ENCODE measurements around the gene FETUB.

FETUB gene, protein sequence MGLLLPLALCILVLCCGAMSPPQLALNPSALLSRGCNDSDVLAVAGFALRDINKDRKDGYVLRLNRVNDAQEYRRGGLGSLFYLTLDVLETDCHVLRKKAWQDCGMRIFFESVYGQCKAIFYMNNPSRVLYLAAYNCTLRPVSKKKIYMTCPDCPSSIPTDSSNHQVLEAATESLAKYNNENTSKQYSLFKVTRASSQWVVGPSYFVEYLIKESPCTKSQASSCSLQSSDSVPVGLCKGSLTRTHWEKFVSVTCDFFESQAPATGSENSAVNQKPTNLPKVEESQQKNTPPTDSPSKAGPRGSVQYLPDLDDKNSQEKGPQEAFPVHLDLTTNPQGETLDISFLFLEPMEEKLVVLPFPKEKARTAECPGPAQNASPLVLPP

DNA sequence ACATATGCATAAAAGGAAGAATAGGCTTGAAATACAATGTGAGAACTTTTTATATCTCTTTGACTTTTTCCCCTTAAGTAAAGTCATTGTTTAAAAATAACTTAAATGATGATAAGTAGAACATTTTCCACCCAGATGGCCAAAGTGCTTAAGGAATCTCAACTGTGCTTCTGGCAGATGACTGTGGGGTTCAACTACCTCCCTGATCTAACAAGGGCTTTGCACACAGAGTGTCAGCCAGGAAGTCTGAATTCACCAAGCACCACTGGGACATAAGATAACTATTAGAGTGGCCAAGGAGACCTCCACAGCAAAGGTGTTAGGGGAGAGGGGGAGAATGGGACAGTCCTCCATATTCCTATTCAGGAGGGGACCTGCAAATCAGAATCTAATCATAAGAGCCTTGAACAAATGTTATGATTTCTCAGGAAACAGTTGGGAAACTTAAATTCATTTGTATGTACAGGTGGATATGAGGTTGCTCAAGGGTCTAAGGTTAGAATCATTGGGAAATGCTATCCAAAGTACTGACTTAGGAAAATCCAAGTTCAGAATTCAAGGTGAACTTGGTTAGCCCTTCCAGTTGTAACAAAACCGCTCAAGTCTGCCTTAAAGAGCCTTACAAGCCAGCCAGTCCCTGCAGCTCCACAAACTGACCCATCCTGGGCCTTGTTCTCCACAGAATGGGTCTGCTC is at the start of gene FETUB:
TSS of gene FETUB (plus strand) at position 622 of the 695 bp plus-strand sequence. CDS start at position 684, 62 bp downstream.
- DNase-seq = no peak

DNA sequence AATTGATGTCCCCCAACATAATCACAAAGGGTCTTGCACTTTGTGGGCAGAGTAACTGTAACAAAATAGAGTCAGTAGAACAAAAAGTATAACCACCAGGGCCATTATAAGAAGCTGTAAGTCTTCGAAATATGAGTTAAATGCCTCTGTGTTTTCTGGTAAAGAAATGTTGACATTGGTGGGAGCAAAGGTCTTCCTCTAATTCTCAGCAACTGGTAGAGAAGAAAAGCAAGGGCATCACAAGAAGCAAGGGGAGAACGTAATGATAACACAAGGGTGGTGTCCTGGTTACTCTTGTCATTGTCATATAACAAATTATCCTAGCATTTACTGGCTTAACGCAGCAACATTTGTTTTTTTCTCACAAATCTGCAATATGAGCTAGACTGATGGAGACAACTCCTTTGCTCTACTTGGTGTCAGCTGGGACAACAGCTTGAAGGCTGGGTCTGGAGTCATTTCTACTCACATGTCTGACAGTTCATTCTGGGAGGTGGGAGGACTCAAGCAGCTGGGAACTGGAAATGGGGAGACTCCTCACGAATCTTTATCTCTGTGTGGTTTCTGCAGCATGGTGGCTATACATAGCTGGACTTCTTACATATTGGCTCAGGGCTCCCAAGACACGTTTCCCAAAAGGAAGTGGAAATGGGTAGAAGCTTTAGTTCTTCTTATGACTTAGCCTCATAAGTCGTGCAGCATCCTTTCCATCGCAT is 49.5 kb upstream of the FETUB start:
- DNase-seq = no peak

DNA sequence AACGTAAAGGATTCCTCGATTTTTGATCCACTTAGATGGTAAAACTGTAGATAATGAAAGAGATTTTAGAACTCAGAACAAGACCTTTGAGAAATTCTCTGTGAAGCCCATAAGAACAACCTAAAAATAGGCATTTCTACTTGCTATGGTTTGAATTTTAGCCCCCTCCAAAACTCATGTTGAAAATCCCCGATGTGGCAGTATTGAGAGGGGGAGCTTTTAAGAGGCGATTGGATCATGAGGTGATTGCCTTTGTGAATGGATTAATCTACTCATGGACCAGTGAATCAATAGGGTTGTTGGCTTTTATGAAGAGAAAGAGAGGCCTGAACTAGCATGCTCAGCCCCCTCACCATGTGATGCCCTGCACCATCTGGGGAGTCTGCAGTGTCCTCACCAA is 47.5 kb upstream of the FETUB start:
- DNase-seq = no peak

DNA sequence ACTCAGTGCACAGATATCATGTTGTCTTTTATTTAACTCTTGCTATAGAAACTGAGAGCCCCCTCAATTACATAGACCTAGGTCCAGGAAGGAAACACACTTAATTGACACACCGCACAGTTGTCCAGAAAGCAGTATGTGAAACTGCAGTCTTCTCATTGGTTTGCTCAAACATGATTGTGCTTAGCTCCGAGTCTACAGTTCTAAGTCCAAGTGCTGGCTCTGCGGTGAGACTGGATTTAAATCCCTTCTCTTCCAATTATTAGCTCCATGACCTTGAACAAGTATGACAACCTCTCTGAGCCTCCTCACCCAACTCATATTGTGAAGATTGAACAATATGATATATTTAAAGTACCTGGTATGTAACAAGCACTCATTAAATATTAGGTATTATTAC is 46.3 kb upstream of the FETUB start:
- DNase-seq = no peak

DNA sequence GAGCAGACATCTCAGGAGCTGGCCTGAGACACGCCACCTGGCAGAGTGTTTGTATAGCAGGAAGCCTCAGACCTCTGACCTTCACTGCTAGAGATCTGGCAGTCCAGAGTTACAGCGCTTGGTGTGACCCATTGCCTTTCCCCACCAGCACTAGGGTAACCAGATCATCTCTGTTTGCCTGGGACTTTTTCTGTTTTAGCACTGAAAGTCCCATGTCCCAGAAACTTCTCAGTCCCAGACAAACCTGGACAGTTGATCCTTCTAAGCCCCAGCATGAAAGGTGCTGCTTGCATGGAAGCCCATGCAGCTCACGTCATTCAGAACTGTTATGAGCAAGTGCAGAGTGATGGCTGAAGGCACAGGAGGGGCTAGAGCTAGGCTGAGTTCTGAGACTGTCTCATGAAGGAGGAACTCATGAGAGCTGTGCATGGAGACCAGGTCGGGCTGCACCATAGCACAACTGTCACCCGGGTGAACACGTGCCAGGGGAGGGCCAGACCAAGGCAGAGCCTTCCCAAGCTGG is 45.5 kb upstream of the FETUB start:
- no peak for DNase-seq

DNA sequence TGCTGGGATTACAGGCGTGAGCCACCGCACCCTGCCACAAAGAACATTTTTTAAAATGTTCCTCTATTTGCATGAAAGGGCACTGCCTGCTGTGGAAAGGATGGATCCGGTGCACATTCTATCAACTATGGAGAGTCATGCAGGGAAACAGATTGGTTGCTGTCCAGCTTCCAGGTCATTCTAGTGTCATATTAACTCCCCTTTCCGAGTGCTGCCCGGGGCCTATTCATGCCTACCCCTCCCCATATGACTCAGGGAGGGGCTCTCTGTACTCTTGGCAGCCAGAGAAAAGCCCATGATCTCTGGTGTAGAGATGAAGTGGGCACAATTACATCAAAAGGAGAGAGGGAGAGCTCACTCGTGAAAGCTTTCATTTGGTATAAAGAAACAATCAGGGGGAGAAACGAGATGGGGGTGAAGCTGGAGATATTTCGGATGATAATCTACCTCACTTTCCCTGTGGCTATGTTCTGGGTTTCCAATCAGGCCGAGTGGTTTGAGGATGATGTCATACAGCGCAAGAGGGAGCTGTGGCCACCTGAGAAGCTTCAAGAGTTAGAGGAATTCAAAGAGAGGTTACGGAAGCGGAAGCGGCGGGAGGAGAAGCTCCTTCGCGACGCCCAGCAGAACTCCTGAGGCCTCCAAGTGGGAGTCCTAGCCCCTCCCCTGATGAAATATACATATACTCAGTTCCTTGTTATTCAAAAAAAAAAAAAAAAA is 43.5 kb upstream of the FETUB start:
- no peak for DNase-seq

DNA sequence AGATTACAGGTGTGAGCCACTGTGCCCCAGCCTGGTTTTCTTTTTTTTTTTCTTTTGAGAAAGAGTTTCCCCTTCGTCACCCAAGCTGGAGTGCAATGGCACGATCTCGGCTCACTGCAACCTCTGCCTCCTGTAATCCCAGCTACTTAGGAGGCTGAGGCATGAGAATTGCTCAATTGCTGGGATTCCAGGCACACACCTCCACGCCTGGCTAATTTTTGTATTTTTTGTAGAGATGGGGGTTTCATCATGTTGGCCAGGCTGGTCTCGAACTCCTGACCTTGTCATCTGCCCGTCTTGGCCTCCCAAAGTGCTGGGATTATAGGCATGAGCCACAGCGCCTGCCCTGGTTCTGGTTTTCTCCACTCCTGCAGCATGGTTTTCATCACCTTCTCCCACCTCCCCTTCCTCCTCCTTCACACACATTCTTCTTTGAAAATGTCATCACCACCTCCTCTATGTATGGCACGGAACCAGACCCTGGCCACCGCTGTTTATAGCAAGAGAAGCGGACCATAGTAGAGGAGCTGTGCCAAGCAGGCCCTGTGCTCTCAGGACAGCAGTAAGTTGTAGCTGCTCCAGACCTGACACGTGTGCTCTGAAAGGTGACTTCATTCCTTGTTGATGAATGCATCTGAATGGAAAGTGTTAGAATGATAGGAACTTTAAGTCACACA is 42.0 kb upstream of the FETUB start:
- DNase-seq = no peak

DNA sequence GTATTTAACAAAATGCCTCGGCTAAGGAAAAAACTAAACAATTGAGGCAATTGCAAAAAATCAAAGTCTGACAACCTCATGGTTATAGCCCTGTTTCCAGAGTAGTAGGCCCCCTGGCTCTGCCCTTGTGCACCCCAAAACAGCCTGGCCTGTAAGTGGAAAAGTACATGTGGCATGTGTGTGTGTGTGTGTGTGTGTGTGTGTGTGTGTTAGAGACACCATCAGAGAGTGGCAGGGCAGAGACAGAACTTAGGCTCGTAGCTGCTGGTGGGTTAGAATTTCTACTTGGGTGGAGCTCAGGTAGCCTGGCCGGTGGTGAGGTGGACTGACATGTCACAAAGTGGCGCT is 41.4 kb upstream of the FETUB start:
- DNase-seq = no peak

DNA sequence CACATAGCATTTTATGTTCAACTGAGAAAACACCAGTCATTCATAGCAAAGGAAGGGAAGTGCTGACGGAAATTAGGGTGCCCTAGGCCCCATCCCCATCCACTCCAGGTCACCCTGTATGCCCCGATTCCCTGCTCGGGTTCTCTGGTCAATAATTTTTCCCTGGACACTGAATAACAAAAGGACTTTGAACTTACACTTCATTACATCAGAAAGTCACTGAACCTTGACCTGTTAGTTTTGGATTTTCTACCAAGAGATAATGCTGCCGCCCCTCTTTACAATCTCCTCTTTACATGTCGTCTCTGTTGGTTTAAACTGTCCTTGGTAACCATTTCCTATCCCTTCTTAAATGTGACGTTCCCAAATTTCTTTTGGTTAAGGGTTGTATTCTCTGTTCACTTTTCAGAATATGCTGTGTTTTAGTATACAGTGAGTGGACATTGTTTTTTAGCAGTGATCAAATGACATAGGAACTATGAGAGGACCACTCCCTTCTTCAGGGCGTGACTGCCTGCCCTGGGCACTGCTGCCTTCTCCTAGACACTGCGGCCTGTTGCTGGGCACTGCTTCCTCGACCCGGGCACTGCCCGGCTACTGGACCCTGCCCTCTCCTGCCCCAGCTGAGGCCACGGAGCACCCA is 40.9 kb upstream of the FETUB start:
- DNase-seq = no peak

DNA sequence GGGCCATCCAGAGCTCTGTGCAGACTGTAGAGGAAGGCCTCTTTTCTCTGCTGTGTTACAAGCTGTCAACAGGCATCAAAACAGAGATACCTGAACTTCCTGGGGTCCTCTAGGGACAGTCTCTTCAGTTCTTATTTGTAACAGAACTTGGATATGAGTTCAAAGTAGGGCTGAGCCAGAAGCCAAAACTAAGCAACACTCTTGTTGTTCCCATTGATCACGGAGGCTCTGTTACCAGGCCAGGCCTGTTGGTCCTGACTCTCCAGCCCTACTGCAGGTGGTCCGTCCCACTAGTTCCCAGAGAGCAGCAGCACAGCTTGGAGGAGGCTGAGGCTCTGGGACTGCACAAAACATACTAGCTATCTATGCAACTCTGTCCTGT is 40.4 kb upstream of the FETUB start:
- DNase-seq = no peak

DNA sequence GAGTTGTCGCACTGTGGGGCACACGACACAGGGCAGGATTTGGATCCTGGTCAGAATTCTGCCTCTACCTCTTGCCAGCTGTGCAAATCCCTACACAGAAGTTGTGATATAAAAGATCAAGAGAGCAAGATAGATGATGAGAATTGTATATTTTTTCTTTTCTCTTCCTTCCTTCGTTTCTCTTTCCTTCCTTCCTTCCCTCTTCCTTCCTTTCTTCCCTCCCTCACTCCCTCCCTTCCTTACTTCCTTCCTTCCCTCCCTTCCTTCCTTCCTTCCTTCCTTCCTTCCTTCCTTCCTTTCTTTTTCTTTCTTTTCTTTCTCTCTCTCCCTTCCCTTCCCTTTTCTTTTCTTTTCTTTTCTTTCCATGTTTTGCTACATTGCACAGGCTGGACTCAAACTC is 39.3 kb upstream of the FETUB start:
- no peak for DNase-seq

DNA sequence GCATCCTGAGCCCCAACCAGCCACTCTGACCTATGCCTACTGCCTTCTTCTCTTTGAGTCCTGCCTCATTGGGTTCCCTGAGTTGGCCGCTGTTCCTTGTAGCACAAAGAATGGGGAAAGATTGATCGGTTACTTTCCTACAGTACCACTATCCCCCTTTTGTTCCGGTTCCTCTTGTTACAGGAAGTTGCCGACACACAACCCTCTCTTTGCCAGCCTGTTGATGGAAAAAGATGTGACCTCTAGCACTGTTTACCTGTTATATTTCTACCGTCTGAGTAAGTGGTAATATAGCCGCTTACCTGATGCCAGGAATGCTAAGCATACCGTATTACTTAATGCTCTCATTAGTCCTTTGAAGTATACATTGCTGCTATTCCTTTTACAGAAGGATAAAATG is 37.0 kb upstream of the FETUB start:
- DNase-seq = no peak

DNA sequence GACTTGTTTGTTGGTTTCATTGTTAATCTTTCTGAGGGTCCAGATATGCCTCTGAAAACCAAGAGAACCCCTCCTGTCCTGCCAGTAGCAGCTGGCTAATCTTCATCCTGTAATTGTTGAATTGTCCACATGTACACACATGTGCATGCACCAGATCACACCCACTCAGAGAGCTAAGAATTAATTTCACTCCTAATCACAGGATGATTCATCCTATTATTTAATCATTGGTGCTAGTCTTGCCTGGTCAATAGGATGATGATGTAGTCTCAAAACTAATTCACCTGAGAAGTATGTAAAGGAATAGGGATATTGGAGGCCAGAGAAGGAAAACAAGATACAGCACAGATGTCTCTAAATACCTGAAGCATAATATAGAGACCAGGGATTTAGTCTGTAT is 35.1 kb upstream of the FETUB start:
- DNase-seq = no peak

DNA sequence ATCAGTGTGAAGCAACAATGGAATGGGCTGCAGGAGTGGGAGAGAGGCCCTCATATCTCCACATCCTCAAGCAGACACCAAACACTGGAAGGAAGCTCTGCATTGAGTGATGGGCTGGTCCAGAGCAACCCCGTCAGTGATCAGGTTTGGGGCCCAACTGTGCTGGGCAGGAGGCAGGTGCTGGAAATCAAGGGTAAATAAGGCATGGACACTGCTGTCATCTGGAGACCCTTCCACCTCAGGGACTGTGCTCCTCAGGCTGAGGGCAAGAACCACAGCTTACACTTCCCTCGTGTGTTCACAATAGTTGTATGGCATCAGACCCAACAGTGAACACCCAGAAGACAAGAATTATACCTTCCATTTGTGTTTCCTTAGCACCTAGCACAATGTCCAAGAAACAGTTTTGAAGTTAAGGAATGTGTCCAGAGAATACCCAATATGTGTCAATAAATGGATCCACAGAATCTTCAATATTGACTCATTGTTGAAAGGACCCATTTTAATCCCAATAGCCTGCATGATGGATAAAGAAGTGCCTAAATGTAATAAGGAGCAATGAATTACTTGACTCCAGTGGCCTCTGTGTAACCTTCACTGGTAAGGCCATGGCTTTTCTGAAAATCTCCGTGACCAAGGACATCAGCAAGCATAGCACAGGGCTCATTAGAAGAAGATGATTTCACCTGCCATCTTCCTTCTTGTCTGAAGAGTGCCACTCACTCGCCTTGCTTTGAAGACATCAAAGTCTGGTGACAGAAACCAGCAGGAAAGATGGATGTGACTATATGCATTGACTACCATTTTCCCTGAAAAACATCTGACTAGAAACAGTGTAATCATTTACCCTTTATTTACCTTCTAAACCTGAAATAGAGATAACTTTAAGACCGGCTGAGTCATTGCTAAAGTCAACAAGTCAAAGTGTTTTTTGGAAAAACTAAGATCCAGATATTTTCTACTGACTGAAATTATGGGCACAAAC is 34.3 kb upstream of the FETUB start:
- no peak for DNase-seq

DNA sequence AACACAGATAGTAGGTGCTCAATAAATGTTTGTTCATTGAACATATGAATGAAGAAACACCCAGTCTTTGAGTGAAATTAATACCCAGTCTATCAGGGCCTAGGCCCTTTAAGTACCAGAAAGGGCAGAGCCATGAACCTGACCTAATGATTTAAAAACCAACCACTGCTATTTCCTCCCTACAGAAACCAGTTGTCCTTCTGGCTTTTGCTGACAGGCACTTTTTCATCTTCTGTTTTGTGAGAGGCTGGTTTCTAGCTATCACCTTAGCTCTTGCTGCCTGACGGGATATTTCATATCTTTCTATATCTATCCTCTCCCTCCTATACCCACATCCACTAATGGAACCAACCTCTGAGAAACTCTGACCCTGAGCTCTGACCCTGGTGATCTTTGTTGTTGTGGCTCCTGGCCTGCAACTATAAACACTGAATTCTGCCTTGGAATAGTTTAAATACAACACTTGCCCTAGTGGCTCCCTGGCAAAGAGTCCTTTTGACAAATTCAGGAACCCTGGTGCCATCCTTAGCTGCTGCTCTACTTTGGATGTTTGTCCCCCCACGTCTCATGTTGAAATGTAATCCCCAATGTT is 31.5 kb upstream of the FETUB start:
- no peak for DNase-seq

DNA sequence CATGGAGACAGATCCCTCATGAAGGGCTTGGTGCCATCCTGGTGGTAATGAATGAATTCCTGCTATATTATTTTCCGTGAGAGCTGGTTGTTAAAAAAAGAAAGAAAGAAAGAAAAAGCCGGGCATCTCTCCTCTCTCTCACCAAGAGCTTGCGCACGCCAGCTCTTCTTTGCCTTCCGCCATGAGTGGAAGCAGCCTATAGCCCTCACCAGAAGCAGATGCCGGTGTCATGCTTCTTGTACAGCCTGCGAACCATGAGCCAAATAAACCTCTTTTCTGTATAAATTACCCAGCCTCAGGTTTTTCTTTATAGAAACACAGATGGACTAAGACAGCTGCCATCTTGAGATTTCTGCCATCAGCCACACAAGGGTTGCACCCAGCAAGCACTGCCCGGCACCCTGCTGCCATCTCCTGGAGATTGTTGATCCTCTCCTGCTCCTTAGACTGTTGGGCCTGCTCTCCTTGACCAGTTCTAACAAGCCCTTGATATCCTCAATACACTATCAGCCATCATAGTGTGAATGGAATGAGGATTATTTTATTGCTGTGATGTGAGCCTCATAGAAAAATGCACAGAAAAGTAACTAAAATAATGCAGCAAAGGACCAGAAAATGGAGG is 30.8 kb upstream of the FETUB start:
- no peak for DNase-seq

DNA sequence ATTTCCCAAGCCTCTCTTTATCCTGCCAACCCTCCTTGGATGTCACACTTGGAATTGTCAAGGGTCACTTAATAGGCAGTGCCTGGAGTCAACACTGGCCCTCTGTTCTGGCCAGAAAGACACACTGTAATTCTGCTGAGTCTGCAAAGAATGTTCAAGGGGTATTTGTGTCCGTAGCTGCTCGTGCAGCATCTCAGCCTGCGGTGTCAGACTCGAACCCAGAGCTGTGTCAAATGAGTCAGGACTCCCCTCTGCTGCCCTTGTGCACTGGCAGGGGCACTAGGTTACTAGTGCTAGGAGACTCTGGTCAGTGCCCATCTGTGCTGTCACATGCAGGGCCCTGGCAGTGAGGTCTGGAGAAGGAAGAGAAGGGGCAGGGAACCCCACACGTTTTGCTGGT is 28.1 kb upstream of the FETUB start:
- no peak for DNase-seq

DNA sequence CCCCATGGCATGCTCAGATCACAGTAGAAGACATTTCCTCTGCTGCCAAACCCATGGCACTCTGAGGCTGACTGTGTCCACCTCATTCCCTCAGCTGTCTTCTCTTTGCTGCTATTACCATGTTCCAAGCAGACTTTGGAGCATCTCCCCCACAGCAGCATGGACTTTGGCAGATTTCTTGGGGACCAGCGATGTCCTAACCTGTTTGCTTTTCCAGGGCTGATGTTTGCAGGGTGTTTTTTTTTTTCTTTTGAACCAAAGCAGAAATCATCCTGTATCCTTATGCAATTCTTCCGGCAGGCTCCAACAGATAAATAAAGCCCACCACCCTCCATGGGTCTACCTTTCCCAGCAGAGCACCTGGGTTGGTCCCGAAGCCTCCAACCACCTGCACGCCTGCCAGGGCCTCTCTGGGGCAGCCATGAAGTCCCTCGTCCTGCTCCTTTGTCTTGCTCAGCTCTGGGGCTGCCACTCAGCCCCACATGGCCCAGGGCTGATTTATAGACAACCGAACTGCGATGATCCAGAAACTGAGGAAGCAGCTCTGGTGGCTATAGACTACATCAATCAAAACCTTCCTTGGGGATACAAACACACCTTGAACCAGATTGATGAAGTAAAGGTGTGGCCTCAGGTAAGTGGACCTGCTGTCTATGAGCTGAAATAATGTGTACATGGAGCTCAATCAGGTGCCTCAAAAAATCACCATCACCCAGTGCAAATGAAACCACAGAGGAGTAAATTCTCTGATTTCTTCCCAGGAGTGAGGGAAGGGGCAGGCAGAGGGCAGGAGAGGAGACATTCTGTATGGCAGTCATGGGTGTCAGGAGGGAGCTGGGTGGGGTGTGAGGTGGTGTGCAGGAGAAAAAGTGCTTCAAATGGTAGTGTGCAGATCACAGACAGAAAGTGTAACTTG is 27.2 kb upstream of the FETUB start, which contains the start of gene AHSG:
TSS of gene AHSG (plus strand) at position 340 of the 916 bp plus-strand sequence. CDS start at position 422, 82 bp downstream.
- DNase-seq = no peak

All from activated CD4-positive, alpha-beta T cell treated with anti-CD3 and anti-CD28 coated beads for 1 hour (primary cell).